Neural progenitor cell (in vitro differentiated cells): Measurements from ENCODE around the gene TMEM183A.

Experiments
- CTCF ChIP-seq: fragments of 200-600 bp; sonication (generic); IDR thresholded peaks from 2 replicates; pipeline ENCODE4 v1.5.1; 2017; ENCODE audit warnings: antibody characterized with exemption, mild to moderate bottlenecking
- EZH2 ChIP-seq: fragments of 200-600 bp; sonication (generic); IDR thresholded peaks from 2 replicates; pipeline ENCODE4 v1.6.1; 2017; ENCODE audit warnings: antibody characterized with exemption, mild to moderate bottlenecking, moderate library complexity

GRCh38 chr1:203065986-203066385, 58.8 kb downstream of the TMEM183A start:
- no peak for TF ChIP-seq EZH2
- no peak for TF ChIP-seq CTCF
